Brain microvascular endothelial cell (primary cell): ENCODE data around the gene DENND1A.

Source experiments
- DNase-seq: peaks from one replicate; pipeline ENCODE4 v3.0.0-alpha.2; 2020
- H3K27ac ChIP-seq: fragments of 250-450 bp; sonication (Bioruptor Pico); 2 replicates; pipeline ENCODE4 v1.5.1; 2020; ENCODE audit warnings: mild to moderate bottlenecking, moderate library complexity
- H3K27me3 ChIP-seq: fragments of 250-450 bp; sonication (Bioruptor Pico); replicated peaks from 2 replicates; pipeline ENCODE4 v1.5.1; 2020; ENCODE audit warnings: mild to moderate bottlenecking
- H3K36me3 ChIP-seq: fragments of 250-450 bp; sonication (Bioruptor Pico); replicated peaks from 2 replicates; pipeline ENCODE4 v1.5.1; 2020; ENCODE audit warnings: mild to moderate bottlenecking
- H3K4me3 ChIP-seq: 2 replicates; pipeline ENCODE4 v1.5.1; 2011; ENCODE audit warnings: low read depth, mild to moderate bottlenecking, control low read depth, low read length, moderate library complexity
- in situ Hi-C: cut with HindIII; loops from 2 replicates; pipeline ENCODE4 v1.10.0; 2017; ENCODE audit warnings: low sequenced_read_pairs, low pct_ligation_motif_present
- TF ChIP-seq, protein P1 (sequence below): IDR thresholded peaks from 2 replicates; pipeline ENCODE4 v1.5.1; 2011; ENCODE audit warnings: low read depth, mild to moderate bottlenecking, moderate library complexity, low read length, control low read depth, inconsistent platforms; ENCODE audit errors: missing control alignments

Gene DENND1A

DNA sequence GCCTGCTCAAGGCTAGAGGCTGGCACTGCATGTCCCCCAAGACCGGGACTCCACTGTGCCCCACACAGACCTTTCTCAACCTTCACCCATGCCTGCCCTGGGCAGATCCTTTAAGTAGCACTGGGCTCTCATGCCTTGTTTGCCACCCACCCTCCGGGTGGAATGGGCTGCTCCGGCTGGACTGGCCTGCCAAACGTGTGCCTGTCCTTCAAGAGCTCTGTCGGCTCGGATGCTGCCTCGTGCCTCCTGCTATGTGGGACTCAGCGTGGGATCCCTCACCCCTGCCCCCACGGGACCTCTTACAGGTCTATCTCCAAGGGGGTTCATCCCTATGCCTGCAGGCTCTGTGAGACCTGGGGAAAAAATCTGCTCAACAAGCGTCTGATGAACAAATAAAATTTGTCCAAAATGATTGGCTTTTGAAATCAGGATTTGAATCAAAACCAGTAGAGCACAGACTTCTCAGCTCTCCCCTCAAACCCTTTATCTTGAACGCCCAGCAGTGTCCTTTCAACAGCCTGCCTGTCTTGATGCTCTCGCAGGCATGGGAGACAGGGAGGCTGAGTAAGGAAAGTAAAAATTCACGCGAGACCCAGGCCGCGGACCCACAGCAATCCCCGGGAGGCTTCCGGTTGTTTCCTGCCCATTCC, 517.6 kb downstream of the DENND1A start:
- Histone ChIP-seq H3K27me3 (no peaks in the 10 kb centered on the region), H3K36me3 (no peaks in the 10 kb centered on the region), H3K4me3 (no peak overlapping the region), H3K27ac (no peak overlapping the region)
- in situ Hi-C loops = no loop called here
- TF ChIP-seq, protein P1, sequence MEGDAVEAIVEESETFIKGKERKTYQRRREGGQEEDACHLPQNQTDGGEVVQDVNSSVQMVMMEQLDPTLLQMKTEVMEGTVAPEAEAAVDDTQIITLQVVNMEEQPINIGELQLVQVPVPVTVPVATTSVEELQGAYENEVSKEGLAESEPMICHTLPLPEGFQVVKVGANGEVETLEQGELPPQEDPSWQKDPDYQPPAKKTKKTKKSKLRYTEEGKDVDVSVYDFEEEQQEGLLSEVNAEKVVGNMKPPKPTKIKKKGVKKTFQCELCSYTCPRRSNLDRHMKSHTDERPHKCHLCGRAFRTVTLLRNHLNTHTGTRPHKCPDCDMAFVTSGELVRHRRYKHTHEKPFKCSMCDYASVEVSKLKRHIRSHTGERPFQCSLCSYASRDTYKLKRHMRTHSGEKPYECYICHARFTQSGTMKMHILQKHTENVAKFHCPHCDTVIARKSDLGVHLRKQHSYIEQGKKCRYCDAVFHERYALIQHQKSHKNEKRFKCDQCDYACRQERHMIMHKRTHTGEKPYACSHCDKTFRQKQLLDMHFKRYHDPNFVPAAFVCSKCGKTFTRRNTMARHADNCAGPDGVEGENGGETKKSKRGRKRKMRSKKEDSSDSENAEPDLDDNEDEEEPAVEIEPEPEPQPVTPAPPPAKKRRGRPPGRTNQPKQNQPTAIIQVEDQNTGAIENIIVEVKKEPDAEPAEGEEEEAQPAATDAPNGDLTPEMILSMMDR = no peak
- DNase-seq = no peak

GRCh38 chr9:123411636-123412035, 518.3 kb downstream of the DENND1A start:
- no peaks in the 10 kb centered on the region for H3K36me3 ChIP-seq
- H3K27ac ChIP-seq = no peak overlapping the region
- H3K27me3 ChIP-seq = no peaks in the 10 kb centered on the region
- no peak overlapping the region for H3K4me3 ChIP-seq
- in situ Hi-C loops = no loop called here
- no peak for DNase-seq
- TF ChIP-seq, protein P1 = no peak

DNA sequence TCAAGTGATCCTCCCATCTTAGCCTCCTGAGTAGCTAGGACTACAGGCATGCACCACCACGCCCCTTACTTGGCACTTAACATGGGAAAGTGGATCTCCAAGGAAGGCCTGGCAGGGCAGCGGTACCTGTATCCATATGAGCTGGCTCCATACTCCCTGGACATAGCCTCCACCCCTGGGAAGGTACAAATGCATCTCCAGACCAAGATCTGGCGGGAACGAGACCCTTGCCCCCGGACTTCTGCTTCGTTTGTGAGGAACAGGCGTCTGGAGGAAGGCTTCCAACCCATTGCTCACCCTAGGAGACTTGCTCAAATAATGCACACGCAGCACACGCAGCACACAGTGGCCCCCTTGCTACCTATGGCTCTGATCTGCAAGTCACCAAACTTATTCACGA, 518.7 kb downstream of the DENND1A start:
- TF ChIP-seq, protein P1 = no peak
- Histone ChIP-seq H3K36me3 (no peaks in the 10 kb centered on the region), H3K4me3 (no peak overlapping the region), H3K27ac (no peak overlapping the region), H3K27me3 (no peaks in the 10 kb centered on the region)
- in situ Hi-C loops = no loop called here
- no peak for DNase-seq

DNA sequence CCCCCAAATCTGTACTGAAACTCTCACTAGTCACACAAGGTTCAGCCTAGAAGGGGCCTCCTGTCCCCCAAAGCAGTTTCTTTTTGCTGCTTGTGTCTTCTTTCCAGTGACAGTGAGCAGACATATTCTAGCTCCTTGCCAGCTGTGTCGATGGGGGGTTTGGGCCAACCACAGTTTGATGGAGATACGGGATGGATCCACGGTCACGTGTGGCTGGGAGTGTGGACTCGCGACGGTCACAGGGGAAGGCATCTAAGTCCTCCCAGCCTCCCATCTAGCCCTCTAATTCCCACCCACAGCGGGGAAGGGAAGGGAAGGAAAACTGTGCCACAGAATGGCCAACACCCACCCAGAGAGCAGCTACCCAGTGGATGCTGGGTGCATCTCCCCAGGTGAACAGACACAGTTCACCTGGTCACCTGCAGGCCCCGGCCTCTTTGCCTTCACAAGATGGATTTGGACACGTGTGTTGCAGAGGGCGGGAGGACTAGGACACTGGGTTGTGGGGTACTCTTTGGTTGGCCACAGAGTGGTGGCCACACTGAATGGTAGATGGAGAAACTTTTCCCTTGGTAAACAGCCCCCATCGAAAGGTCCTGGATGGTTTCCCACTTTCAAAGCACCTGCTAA, 519.5 kb downstream of the DENND1A start:
- no peak for DNase-seq
- no peak overlapping the region for H3K27ac ChIP-seq
- H3K27me3 ChIP-seq = no peaks in the 10 kb centered on the region
- in situ Hi-C loops = no loop called here
- no peaks in the 10 kb centered on the region for H3K36me3 ChIP-seq
- no peak overlapping the region for H3K4me3 ChIP-seq
- TF ChIP-seq, protein P1 = no peak

GRCh38 chr9:123408313-123409262, 521.3 kb downstream of the DENND1A start:
- no peaks in the 10 kb centered on the region for H3K36me3 ChIP-seq
- in situ Hi-C loops = no loop called here

More at GRCh38 chr9:123408313-123409262, 521.3 kb downstream of the DENND1A start:
- no peak for DNase-seq
- no peaks in the 10 kb centered on the region for H3K27me3 ChIP-seq
- no peak overlapping the region for H3K4me3 ChIP-seq
- TF ChIP-seq, protein P1 = no peak
- no peak overlapping the region for H3K27ac ChIP-seq
